ENCODE data around the gene AIRE. TPM values are rescaled to one million over a fixed set of nuclear protein-coding genes. Genes with fewer than 3 reads are reported as not detected.

AIRE gene
- total RNA-seq, 1 donor from 2014 or later, result not detected

GRCh38 chr21:44334329-44335030 lies 48.8 kb downstream of the AIRE start:
- ChIA-PET POLR2A (no interaction called here), CTCF (interaction anchor here (0.7 kb wide), 1 partner anchor 37 kb away, joined by 3 read pairs; no protein-coding TSS in a partner anchor)
- H3K4me3 Mint-ChIP-seq, result no peak overlapping the region
- no peaks in the 10 kb centered on the region for H3K27me3 Mint-ChIP-seq
- TF ChIP-seq CTCF (IDR thresholded peaks at IDR 0.05), result no peak
- DNase-seq (no peak), ATAC-seq (ENCODE audit: low read depth) (no peak)
- intact Hi-C loops (cut with micrococcal nuclease), result loop anchor here (5.0 to 10.0 kb wide), 2 partner anchors 458 to 590 kb away; partner anchors contain the start of gene ITGB2
- peaks cover 36% of the 10 kb centered on the region for H3K36me3 Mint-ChIP-seq (ENCODE audit: low read depth)
- H3K4me1 Mint-ChIP-seq, result peaks cover 13% of the 10 kb centered on the region
- no peak overlapping the region for H3K27ac Mint-ChIP-seq
- H3K9me3 Mint-ChIP-seq, result no peaks in the 10 kb centered on the region

GRCh38 chr21:44335266-44336059 lies 49.8 kb downstream of the AIRE start:
- H3K4me1 Mint-ChIP-seq, result peaks cover 23% of the 10 kb centered on the region
- no peak overlapping the region for H3K27ac Mint-ChIP-seq
- ATAC-seq (ENCODE audit: low read depth), result no peak
- intact Hi-C loops (cut with micrococcal nuclease), result loop anchor here (5.0 to 10.0 kb wide), 2 partner anchors 457 to 589 kb away; partner anchors contain the start of gene ITGB2
- H3K4me3 Mint-ChIP-seq, result no peak overlapping the region
- TF ChIP-seq CTCF (IDR thresholded peaks at IDR 0.05), result no peak
- H3K9me3 Mint-ChIP-seq, result no peaks in the 10 kb centered on the region
- ChIA-PET POLR2A (no interaction called here), CTCF (interaction anchor here (0.7 kb wide), 1 partner anchor 38 kb away, joined by 3 read pairs; no protein-coding TSS in a partner anchor)
- H3K27me3 Mint-ChIP-seq, result no peaks in the 10 kb centered on the region
- DNase-seq, result no peak
- H3K36me3 Mint-ChIP-seq (ENCODE audit: low read depth), result peaks cover 38% of the 10 kb centered on the region

GRCh38 chr21:44337449-44337848 lies 51.8 kb downstream of the AIRE start:
- Mint-ChIP-seq H3K9me3 (no peaks in the 10 kb centered on the region), H3K4me3 (peak overlapping the region; percentile 66), H3K27me3 (no peaks in the 10 kb centered on the region), H3K27ac (peak overlapping the region; percentile 85), H3K36me3 (ENCODE audit: low read depth) (peaks cover 31% of the 10 kb centered on the region), H3K4me1 (peaks cover 24% of the 10 kb centered on the region)
- ATAC-seq (ENCODE audit: low read depth) (no peak), DNase-seq (no peak)
- intact Hi-C loops (cut with micrococcal nuclease), result loop anchor here (5.0 to 10.0 kb wide), 2 partner anchors 455 to 587 kb away; partner anchors contain the start of gene ITGB2
- CTCF ChIA-PET, result interaction anchor here (1.0 kb wide), 1 partner anchor 39 kb away, joined by 3 read pairs; no protein-coding TSS in a partner anchor
- POLR2A ChIA-PET, result interaction anchor here (2.5 to 3.2 kb wide), 2 partner anchors 9 to 16 kb away, joined by 9 to 19 read pairs; partner anchors contain the start of gene TRPM2
- TF ChIP-seq CTCF (IDR thresholded peaks at IDR 0.05), result no peak

GRCh38 chr21:44337941-44338895 lies 52.5 kb downstream of the AIRE start:
- ATAC-seq (ENCODE audit: low read depth) (peak; percentile 4), DNase-seq (peak; percentile 41)
- Mint-ChIP-seq H3K27me3 (no peaks in the 10 kb centered on the region), H3K4me1 (peaks cover 24% of the 10 kb centered on the region), H3K36me3 (ENCODE audit: low read depth) (peaks cover 26% of the 10 kb centered on the region), H3K27ac (peak overlapping the region; percentile 85), H3K4me3 (peak overlapping the region; percentile 66), H3K9me3 (no peaks in the 10 kb centered on the region)
- CTCF ChIA-PET, result interaction anchor here (1.0 to 1.2 kb wide), 2 partner anchors 40 to 53 kb away, joined by 3 read pairs; no protein-coding TSS in a partner anchor
- POLR2A ChIA-PET, result interaction anchor here (0.9 to 3.2 kb wide), 7 partner anchors 9 to 455 kb away, joined by 3 to 19 read pairs (median 4); partner anchors contain the start of genes LRRC3, TRAPPC10 and TRPM2
- intact Hi-C loops (cut with micrococcal nuclease), result loop anchor here (2.0 to 10.0 kb wide), 4 partner anchors 454 to 587 kb away; partner anchors contain the start of gene ITGB2
- TF ChIP-seq CTCF (IDR thresholded peaks at IDR 0.05), result no peak
